NCI-H2196 (cell line): ENCODE results near the gene MAPKAP1.
A peak's percentile ranks its signal among the peaks of the same experiment; 100 is the strongest.

ENCODE experiments used
- DNase-seq: peaks from one replicate; lab custom pipeline; 2025; ENCODE audit not compliant: unreplicated experiment; lab: John Stamatoyannopoulos, UW

MAPKAP1 gene

GRCh38 chr9:125706651-125707471, at the start of gene MAPKAP1:
TSS of gene MAPKAP1 (minus strand) at chr9:125707208. CDS start at chr9:125672574, 34,634 bp downstream.
- DNase-seq, result peak; percentile 97

GRCh38 chr9:125756518-125756917, 49.5 kb upstream of the MAPKAP1 start:
- no peak for DNase-seq

GRCh38 chr9:125755340-125755739, 48.3 kb upstream of the MAPKAP1 start:
- DNase-seq, result no peak

GRCh38 chr9:125754096-125754495, 47.1 kb upstream of the MAPKAP1 start:
- DNase-seq, result no peak

- DNase-seq, result peak; percentile 40
These were observed 45.1 kb upstream of the MAPKAP1 start for GRCh38 chr9:125752070-125752628.

GRCh38 chr9:125750627-125751011, 43.6 kb upstream of the MAPKAP1 start:
- no peak for DNase-seq

GRCh38 chr9:125749951-125750626, 43.1 kb upstream of the MAPKAP1 start:
- DNase-seq, result no peak

- DNase-seq, result no peak
These were observed 42.4 kb upstream of the MAPKAP1 start for GRCh38 chr9:125749287-125749935.

- DNase-seq, result no peak
These were observed 41.6 kb upstream of the MAPKAP1 start for GRCh38 chr9:125748446-125749099.

GRCh38 chr9:125747765-125748445, 40.9 kb upstream of the MAPKAP1 start:
- DNase-seq, result no peak

- DNase-seq, result peak; percentile 52
These were observed 40.2 kb upstream of the MAPKAP1 start, which contains the start of gene PBX3 for GRCh38 chr9:125747053-125747764. TSS of gene PBX3 (plus strand) at chr9:125747373.

- DNase-seq, result no peak
These were observed 39.7 kb upstream of the MAPKAP1 start for GRCh38 chr9:125746774-125747052.

- peak; percentile 98 for DNase-seq
These were observed 39.2 kb upstream of the MAPKAP1 start for GRCh38 chr9:125746017-125746773.

GRCh38 chr9:125745682-125746016, 38.6 kb upstream of the MAPKAP1 start:
- no peak for DNase-seq

- DNase-seq, result no peak
These were observed 38.0 kb upstream of the MAPKAP1 start for GRCh38 chr9:125745018-125745417.

GRCh38 chr9:125744616-125745015, 37.6 kb upstream of the MAPKAP1 start:
- no peak for DNase-seq

- DNase-seq, result no peak
These were observed 36.8 kb upstream of the MAPKAP1 start for GRCh38 chr9:125743682-125744428.

GRCh38 chr9:125742657-125743056, 35.6 kb upstream of the MAPKAP1 start:
- DNase-seq, result no peak

GRCh38 chr9:125739436-125739835, 32.4 kb upstream of the MAPKAP1 start:
- no peak for DNase-seq
